ENCODE results near the gene PPP2R5B.
A peak's percentile ranks its signal among the peaks of the same experiment; 100 is the strongest.

The PPP2R5B gene

GRCh38 chr11:64923944-64924909, at the start of gene PPP2R5B:
PPP2R5B (plus strand) TSS chr11:64924689; CDS start chr11:64925735, 1,046 bp downstream.
- peak; percentile 97 for DNase-seq (ENCODE audit: low read depth)

GRCh38 chr11:64875369-64876228, 48.9 kb upstream of the PPP2R5B start:
- no peak for DNase-seq (ENCODE audit: low read depth)

- DNase-seq (ENCODE audit: low read depth), result no peak
Observed at GRCh38 chr11:64876229-64876750, 48.2 kb upstream of the PPP2R5B start.

GRCh38 chr11:64876835-64877341, 47.6 kb upstream of the PPP2R5B start:
- DNase-seq (ENCODE audit: low read depth), result peak; percentile 96

GRCh38 chr11:64877390-64878222, 46.9 kb upstream of the PPP2R5B start:
- DNase-seq (ENCODE audit: low read depth), result no peak

GRCh38 chr11:64878223-64878493, 46.3 kb upstream of the PPP2R5B start:
- DNase-seq (ENCODE audit: low read depth), result no peak

GRCh38 chr11:64878494-64879243, 45.8 kb upstream of the PPP2R5B start, which contains the start of gene EHD1:
EHD1 (minus strand) TSS chr11:64878621; CDS start chr11:64878464, 157 bp downstream.
- DNase-seq (ENCODE audit: low read depth), result peak; percentile 96

GRCh38 chr11:64879244-64879900, 45.1 kb upstream of the PPP2R5B start:
- DNase-seq (ENCODE audit: low read depth), result no peak

GRCh38 chr11:64880240-64881001, 44.1 kb upstream of the PPP2R5B start:
- DNase-seq (ENCODE audit: low read depth), result no peak

GRCh38 chr11:64881476-64881875, 43.0 kb upstream of the PPP2R5B start:
- no peak for DNase-seq (ENCODE audit: low read depth)

GRCh38 chr11:64882243-64882642, 42.2 kb upstream of the PPP2R5B start:
- peak; percentile 22 for DNase-seq (ENCODE audit: low read depth)

GRCh38 chr11:64883575-64883974, 40.9 kb upstream of the PPP2R5B start:
- no peak for DNase-seq (ENCODE audit: low read depth)

- DNase-seq (ENCODE audit: low read depth), result no peak
Observed at GRCh38 chr11:64884019-64884418, 40.5 kb upstream of the PPP2R5B start.

- DNase-seq (ENCODE audit: low read depth), result peak; percentile 72
Observed at GRCh38 chr11:64885367-64886286, 38.9 kb upstream of the PPP2R5B start.

- no peak for DNase-seq (ENCODE audit: low read depth)
Observed at GRCh38 chr11:64887234-64887756, 37.2 kb upstream of the PPP2R5B start.

- DNase-seq (ENCODE audit: low read depth), result peak; percentile 67
Observed at GRCh38 chr11:64887757-64888405, 36.6 kb upstream of the PPP2R5B start.

GRCh38 chr11:64888406-64888728, 36.1 kb upstream of the PPP2R5B start:
- no peak for DNase-seq (ENCODE audit: low read depth)

Measured in EH (cell line).